Right kidney (tissue), 1 donor: Measurements from ENCODE around the gene CALB2.
A peak's percentile ranks its signal among the peaks of the same experiment; 100 is the strongest.

ENCODE experiments used
- DNase-seq: peaks from one replicate; pipeline ENCODE4 v3.0.0-alpha.2; 2016

CALB2 gene

DNA sequence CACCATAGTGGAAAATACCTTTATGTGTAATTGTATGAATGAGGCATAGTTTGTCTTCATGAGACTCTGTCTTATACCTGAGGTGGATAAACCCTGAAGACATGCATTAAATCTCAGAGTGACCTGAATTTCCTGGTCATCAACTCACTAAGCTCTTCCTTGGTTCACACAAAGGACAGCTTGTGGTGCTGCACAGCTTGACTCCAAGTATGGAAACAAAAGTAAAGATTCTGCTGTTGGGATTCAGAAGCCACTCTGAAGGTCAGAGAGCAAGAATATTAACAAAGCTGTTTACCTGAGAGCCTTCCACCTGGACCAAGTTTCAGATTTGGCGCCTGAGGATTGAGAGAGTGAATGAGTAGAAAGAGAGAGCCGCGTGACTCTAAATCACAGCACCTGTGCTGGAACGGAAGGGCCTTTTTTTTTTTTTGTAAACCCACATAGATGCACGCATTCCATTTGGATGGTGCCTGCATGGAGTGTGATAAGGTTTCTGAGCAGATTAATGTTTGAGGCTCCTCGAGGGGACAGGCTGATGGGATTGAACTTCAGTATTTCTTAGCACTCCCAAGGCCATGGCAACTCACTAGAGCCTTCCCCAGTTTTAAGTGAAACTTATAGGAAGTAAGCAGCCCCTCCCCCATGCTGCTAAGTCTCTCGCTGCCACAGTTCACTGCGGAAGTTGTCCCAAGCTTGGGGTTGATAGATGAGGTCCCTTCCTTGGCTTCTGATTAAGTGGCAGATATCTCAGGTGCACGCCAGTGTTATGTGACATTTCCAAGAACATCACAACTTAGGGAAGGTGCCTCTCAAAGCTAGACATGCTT is 28.7 kb downstream of the CALB2 start:
- no peak for DNase-seq

DNA sequence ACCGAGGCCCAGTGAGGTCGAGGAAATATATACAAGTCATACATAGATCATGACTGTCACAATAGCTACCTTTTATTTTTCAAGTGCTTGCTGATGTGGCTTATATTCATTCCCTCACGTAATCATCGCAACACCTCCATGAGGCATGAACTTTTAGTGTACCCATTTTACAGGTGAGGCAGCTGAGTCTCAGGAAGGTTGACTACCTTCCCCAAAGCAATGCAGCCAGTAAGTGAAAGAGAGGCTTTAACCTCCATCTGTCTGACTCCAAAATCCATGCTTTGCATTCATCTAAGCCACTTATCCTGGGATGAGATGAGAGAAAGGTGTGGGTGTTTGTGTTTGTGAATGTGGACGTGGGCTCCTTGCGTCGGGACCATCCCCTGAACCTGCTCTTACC is 30.8 kb downstream of the CALB2 start:
- DNase-seq, result no peak

- DNase-seq, result no peak
Observed at GRCh38 chr16:71396594-71396993, 38.1 kb downstream of the CALB2 start.

DNA sequence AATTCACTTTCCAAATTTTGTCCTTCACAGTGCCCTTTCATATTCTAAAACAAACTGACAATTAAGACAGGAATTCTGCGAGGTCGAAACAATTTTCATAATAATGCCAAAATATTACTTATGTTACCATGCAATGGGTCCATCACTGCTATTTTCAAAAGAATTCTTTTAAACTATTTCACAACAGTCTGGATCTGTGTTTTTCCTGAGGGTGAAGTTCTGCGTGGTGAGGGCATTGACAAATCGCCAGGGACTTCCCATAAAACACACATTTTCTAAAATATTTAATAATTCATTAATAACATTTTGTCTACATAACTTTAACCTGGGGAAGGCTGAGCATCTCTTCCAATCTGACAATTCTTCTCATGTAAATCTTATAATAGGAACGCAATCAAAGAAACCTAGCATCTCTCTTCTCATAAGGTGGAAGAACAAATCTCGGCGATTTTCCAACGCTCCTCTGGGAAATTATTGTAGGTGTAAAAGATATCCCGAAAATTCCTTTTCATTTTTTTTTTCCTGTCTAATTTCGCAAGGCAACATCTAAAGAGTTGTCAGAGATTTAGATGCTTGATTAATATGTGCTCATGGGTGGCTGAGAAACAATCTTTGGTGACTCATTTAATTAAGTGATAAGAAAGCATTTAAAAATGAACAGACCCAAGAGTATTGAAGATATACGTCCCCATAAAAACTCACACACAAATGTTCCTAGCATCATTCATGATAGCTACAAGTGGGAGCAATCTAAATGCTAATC is 41.5 kb downstream of the CALB2 start:
- no peak for DNase-seq

DNA sequence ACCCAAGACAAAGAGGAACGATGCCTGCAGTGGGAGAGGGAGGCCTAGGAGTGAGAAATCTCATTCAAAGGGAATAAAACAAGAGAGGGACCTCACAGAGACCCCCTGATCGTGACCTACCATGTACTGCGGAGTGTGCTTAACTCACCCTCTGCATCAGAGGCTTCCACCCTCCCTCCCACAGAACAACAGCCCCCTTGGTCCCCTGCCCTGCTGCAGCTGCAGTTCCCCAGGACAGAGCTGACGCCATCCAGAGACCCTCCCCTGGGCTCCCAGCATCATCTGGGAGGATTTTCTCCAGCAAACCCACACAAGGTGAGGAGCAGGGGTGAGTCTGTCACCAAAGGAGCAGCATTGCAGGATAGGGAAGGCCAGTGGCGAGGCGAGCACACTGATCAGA is 43.5 kb downstream of the CALB2 start:
- no peak for DNase-seq

GRCh38 chr16:71402674-71403073 is 44.2 kb downstream of the CALB2 start:
- no peak for DNase-seq

- DNase-seq, result no peak
Observed at GRCh38 chr16:71404364-71404763, 45.8 kb downstream of the CALB2 start.

- DNase-seq, result no peak
Observed at GRCh38 chr16:71406316-71406715, 47.8 kb downstream of the CALB2 start.

DNA sequence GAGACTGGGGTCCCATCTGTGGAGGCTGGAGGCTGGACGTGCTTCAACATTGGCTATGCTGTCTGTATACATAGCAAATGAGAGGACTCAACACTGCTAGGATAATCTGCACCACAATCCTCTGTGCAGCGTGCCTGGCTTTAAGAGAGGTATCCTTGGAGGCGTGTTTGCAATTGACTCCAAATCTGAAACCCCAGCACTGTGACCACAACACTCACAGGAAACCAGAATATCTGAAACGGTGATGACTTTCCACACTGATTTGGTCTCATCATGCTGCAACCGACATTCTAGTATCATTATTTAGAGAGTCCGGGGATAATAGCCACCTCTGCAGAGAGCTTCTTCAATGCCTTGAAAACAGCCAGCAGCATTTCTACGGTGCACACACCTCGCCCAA is 48.2 kb downstream of the CALB2 start:
- DNase-seq, result no peak

DNA sequence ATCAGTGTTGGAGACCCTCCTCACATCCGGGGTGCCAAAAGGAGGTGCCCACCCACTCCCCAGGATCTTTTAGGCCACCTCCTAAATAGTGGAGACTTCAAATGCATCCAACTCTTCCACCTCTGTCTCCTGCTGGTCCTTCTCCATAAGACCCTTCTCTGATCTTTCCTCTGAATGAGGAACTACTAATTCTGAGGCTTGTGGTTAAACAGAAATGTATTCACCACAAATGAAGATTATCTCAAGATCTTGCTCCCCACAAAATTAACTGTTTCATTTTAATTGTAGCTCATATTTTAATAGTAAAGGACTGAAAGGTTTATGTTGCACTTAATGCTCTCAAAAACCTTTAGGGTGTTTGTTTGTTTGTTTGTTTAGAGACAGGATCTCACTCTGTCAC is 49.2 kb downstream of the CALB2 start:
- DNase-seq, result no peak

DNA sequence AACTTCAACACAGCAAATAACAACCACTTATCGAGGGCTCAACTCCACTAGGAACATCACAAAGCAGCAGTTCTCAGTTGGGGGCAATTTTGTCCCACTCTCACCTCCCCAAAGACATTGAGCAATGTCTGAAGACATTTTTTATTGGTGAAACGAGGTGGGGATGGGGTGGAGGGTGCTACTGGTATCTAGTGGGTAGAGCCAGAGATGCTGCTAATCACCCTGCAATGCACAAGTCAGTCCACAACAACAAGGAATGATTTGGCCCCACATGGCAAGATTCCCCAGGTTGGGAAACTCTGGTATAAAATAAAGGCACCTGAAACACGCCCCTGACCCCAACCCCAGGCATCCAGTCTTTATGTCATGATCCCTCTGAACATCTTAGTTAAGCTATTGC is 50.0 kb downstream of the CALB2 start:
- no peak for DNase-seq

DNA sequence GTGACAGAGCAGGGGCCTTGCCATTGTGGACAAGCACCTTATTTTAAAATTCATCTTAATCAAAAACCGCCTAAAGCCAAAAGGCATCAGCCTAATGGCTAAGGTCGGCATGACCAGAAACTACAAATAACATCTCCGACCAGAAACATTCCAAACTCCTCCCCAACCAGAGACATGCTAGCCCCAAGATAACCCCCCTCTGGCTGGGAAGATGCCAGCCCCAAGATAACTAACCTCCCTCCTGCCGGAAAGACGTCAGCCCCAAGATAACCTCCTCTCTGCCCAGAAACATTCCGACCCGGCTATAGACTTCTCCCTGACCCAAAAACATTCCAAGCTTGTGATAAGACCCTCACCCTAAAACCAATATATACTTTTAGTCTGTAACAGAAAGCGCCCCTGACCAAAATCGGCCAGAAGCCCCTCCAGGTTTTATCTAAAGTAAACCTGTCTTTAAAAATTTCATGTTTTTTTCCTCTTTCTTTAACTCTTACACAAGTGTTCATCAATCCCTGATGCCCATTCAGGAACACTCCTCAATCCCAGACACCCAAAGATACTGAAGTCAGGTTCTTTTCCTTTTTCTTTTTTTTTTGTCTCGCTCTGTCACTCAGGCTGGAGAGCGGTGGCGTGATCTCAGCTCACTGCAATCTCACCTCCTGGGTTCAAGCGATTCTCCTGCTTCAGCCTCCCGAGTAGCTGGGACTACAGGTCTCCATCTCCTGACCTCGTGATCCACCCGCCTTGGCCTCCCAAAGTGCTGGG is 50.7 kb downstream of the CALB2 start:
- DNase-seq, result no peak

GRCh38 chr16:71410146-71410545 is 51.6 kb downstream of the CALB2 start:
- no peak for DNase-seq

DNA sequence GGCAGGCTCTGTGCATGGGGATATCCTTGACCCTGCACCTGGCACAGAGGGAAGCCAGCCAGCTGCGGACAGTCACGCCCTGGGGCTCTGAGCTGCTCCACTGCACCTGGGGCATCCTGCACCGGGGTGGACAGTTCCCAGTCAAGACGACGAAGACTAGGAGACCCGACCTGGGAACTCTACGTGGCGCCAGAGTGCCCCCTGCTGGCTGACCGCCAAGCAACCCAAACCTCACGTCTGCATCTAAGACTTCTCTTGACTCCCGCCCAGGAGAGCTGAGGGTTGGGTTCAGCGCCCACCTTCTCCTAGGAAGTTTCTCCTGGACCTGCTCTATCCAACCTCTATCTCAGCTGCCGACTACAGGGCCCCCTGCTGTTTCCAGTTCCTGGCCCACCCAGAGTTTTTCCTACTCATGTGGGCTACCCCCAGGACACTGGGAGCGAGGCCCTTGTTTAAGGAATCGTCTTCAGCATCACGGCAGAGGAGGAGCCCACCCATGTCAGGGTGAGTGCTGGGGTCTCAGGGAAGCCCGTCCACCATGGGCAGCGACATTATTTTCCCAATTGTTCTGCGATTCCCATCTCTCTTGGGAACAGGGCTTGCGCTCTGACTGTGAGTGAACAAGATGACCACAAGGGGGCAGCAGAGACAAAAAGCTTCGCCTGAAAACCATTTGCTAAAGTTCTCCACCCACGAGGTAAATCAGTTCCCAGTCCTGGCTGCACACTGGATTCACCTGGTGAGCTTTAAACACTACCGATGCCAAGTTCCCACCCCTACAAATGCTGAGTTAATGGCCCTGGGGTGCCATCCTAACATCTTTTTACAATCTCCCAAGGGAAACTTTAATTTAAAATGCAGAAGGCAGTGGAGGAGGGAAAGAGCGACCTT is 54.0 kb downstream of the CALB2 start:
- peak; percentile 56 for DNase-seq

- no peak for DNase-seq
Observed at GRCh38 chr16:71413341-71413740, 54.8 kb downstream of the CALB2 start.

DNA sequence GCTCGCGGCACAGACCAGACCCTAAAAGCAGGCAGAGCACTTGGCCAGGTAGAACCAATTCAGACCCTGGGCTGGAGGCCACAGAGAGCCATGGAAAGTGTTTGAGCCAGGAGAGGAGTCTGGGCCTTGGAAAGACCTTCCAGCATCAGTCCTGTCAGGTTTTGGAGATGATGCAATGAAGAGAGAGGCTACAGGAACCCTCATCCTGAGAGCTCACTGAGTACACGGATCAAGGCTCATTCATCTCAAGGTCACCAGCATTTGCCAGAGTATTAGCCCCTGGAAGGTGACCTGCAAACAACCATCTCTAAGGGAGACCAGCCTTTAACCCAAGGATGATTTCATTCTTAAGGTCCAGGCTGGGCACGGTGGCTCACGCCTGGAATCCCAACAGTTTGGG is 55.5 kb downstream of the CALB2 start:
- DNase-seq, result no peak

DNA sequence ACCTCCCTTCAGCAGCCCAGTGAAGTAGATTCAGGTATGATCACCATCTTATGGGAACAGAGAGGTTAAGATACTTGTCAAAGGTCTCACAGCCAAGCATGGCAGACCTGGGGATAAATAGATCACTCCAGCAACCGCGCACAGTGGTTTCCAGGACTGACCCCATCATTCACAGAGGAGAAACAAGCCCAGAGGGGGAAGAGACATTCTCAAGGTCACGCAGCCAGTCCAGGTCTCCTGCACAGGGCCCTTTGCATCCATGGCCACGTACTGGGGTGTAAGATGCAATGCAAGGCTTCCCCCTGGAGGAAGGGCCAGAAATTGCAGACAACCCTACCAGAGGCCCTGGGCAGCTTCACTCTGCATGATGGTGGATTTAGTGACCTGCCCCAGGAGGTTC is 63.4 kb downstream of the CALB2 start:
- no peak for DNase-seq

GRCh38 chr16:71423016-71423415 is 64.5 kb downstream of the CALB2 start:
- no peak for DNase-seq

DNA sequence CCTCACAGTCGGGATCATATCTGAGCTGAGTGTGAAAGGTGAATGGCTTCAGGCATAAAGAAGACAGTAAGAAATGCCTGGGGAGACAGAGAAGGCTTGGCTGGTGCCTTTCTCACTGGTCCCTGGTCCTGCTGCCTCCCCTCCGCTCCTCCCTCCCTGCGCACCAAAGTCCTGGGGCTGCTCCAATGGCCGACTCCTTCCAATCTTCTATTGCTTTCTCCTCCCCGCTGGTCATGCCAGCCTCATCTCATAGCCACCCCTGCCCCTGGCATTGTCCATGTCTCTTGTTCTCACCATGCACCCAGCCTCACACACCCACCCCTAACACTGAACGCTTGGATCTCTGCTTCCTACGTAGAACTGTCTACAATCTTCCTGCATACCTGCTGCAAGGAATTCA is 65.3 kb downstream of the CALB2 start:
- no peak for DNase-seq

DNA sequence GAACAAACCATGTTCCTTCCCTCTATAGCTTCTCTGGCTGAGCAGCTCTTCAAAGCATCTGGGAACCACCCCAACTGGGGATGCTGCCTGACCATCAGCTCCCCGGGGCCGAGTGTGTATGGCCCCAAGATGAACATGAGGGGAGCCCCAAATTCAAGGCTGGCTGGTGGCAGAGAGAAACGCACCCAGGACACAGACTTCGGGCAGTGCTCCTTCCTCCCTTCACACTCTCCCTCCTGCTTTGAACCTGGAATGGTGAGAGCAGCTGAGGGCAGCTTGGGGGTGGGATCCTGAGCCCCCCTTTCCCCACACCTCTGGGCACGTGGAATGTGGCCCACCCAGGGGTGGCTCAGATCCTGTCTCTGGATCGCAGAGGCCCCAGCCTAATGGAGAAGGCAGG is 66.1 kb downstream of the CALB2 start:
- DNase-seq, result no peak

DNA sequence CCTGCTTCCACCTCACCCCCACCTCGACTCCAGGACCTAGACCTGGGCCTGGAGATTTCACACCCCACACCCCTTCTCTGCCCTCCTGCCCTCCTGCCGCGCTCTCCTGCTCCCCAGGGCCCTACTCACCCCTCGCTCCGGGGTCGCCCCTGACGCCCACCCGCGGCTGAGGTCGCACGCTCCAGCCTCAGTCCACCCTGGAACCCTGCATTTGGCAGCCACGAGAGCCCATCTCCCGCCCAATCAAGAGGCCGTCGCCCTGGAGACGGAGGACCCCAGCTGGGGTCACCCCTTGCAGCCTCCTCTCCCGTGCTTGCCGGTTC is 67.2 kb downstream of the CALB2 start:
- no peak for DNase-seq
